SIG-M5 (cell line): Measurements from ENCODE around the gene TPTE2.
A peak's percentile ranks its signal among the peaks of the same experiment; 100 is the strongest.
"Not testable (repeated sequence)": the region's sequence is repeated elsewhere in the genome, so short reads cannot be mapped to it uniquely, and the experiment has no call there.

Experiments used
- DNase-seq: peaks from one replicate; lab custom pipeline; 2025; lab: John Stamatoyannopoulos, UW

TPTE2 gene

GRCh38 chr13:19561127-19561582 lies at the start of gene TPTE2:
Gene TPTE2 (minus strand): TSS chr13:19561532. CDS start chr13:19503234, 58,298 bp downstream.
- DNase-seq: not testable (repeated sequence)

DNA sequence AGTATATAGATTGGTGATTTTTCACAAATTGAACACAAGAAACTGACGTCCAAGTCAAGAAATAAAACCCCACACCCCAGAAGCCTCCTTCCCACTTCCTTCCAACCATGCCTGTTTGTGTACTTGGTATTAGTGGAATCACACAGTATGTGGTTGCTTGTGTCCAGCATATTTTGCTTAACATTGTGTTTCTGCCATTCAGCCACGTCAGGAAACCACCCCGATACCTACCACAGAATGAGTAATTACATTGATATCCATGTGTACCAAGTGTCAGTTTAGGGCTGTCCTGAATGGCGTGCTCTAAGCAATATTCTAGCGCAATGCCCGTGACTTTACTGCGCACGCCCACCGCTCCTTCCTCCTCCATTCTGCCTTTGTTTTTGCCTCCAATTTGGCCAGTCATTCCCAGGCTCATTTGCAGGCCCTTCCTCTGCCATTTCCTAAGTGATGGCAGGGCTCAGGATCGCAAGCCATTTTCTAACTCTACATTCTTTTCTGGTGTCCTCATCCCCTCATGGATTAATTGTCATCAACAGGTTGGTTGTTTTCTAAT lies 46.3 kb upstream of the TPTE2 start:
- DNase-seq: no peak

DNA sequence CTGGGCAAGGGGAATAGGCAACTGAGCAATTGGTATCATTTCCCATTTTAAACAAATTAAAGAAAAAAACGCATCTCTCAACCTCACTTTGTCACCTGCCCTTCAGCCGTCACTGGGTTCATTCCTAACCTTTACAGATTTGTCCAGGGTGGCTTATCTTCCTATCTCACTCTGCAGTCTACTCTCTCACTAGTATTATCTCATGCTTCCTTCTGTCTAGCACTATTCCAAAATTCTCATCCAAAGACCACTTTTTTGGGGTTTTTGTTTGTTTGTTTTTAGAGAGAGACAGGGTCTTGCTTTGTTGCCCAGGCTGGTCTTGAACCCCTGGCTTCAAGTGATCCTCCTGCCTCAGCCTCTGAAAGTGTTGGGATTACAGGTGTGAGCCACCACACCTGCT lies 45.4 kb upstream of the TPTE2 start:
- DNase-seq: no peak

DNA sequence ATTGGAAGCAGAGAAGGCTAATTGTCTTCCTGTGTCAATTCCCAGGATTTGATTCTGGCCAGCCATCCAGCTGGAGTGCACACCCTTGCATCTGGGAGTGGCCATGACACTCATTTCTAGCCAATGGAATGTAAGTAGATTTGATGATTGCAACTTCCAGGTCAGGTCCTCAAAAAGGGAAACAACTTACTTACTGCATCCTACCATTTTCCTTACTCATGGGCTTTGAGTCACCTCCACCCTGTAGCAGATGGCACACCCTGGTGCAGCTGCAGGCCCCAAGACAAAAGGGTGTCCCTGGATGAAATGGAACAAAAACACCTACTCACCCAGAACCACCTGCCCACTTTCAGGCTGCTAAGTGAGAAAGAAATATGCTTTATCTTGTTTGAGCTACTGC lies 44.8 kb upstream of the TPTE2 start:
- DNase-seq: no peak

DNA sequence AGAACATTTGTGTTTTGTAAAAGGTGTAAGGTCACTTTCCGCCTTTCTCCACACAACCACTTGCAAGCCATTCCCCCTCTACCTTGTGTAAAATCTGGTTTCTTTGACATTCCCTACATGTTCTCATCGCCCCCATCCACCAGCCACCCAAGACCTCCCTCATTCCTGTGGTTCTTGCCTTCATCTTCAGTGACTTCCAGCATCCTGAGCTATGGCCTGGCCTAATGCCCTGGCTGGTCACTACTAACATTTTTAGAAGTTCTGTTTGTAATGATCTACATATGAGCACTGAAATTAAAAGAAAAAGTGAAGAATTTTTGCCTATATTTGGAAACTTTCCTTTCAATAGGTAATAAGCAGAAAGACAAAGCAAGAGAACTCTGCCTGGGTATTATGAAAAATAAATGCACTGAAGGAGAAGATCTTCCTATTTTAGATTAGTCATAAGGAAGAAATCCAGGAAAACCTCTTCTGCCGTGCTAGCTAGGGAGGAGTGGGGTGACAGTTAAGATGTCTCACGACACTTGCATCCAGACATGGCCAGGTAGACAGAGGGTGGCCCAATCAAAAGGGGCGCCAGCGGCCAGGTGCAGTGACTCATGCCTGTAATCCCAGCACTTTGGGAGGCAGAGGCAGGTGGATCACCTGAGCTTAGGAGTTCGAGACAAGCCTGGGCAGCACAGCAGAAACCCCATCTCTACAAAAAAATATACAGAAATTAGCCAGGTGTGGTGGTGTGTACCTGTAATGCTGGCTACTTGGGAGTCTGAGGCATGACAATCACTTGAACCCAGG lies 44.0 kb upstream of the TPTE2 start:
- no peak for DNase-seq

DNA sequence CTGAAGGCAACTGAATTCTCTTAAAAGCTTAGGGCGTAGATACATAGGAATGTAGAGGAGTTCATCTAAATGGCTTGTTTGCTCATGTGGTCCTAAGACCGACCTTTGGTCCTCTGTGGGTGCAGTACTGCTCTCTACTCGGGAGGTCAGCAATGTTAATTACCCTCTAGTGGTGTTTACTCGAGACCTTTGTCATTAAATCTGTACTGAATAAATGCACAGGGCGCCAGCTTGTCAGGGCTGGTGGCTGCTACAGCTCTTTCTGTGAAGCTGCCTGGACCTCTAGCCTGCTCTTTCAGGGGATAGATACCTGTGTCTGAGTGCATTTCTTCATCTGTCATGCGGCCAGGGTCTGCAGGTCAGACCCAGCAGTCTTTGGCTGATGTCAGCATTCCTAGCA lies 43.0 kb upstream of the TPTE2 start:
- DNase-seq: no peak

GRCh38 chr13:19601749-19602725 lies 40.7 kb upstream of the TPTE2 start:
- DNase-seq: no peak

DNA sequence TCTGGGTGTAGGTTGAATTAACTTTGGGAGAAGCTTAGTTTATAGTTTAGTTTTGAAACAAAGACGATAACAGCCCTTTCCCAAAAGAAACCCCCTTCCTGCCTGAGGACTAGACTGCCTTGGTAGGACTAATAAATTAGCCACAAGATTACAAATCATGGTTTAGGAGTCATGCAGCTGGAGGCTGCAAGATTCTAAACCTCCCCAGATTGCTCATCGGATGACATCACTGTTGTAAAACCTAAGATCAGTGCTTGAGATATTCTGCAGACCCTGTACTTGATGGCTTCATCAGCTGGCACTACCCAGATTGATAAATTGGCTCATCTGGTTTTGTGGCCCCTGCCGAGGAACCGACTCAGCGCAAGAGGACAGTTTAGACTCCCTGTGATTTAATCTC lies 36.2 kb upstream of the TPTE2 start:
- DNase-seq: no peak

- no peak for DNase-seq
Measured at GRCh38 chr13:19596960-19597361, 35.6 kb upstream of the TPTE2 start.

DNA sequence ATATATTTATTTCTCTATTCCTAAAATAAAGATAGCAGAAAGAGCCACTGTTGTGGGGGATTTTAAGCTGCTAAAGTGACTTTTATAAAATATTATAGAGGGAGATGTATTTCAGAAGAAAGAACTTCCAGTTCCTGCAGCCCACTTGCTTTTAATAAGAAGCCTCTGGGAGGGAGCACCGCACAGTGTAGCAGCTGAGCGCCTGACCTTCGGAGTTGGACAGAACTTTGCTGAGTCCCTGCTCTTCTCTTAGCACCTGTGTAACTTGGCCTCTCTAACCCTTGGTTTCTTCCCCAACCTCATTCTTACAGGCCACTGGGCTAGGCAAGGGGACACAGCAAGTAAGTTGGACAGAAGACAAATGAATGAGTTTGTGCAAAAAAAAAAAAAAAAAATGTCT lies 34.8 kb upstream of the TPTE2 start:
- DNase-seq: no peak

- no peak for DNase-seq
Measured at GRCh38 chr13:19592657-19593180, 31.4 kb upstream of the TPTE2 start.

GRCh38 chr13:19591864-19592263 lies 30.5 kb upstream of the TPTE2 start:
- DNase-seq: no peak

GRCh38 chr13:19590423-19590822 lies 29.1 kb upstream of the TPTE2 start:
- no peak for DNase-seq

GRCh38 chr13:19589312-19589711 lies 28.0 kb upstream of the TPTE2 start:
- no peak for DNase-seq

DNA sequence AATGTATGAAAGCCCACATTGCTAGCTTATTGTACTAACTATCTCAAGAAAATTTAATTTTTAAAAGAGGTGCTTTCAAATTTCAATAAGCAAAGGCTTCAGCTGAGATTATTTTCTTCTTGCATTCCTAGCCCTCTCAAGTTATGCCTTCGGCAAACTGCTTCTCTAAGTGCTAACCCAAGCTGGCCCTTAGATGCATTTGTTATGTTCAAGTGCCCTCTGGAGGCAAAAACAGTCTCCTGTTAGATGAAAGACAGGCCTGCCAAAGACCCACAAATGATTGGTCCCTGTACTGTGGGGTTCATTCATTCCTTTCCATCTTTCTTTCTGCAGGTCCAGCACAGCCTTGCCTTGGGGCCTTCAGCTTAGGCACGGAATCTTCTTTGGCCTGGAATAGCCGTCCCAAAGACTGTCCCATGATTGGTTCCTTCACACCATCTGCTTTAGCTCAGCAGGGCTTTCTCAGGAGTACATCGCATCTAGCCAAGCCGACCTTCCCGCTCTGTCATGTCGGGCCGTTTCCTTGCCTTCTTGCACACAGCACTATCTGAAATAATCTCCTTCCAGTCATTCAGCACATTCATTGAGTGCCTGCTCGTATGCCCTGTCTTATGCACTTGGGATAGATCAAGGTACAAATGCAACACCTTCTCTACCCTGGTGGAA lies 26.4 kb upstream of the TPTE2 start:
- no peak for DNase-seq

- peak; percentile 78 for DNase-seq
Measured at GRCh38 chr13:19586904-19587634, 25.7 kb upstream of the TPTE2 start.

GRCh38 chr13:19581675-19582074 lies 20.3 kb upstream of the TPTE2 start:
- no peak for DNase-seq

DNA sequence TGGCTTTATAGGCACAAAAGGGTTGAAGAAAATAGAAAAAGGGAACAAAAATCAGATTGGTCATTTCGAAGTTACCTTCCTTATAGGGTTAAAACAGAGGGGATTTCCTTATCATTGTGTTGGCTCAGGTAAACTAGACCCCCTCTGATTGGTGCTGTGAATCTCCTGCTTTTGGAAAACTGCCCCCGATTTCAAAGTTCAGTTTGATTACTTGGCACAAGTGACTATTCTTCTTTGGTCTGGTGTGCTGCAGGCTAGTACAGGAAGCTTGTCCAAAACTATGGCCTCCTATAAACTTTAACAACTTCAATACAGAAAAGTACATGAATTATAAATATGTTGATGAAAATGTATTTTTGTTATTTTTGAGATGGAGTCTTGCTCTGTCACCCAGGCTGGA lies 13.9 kb upstream of the TPTE2 start:
- DNase-seq: no peak

DNA sequence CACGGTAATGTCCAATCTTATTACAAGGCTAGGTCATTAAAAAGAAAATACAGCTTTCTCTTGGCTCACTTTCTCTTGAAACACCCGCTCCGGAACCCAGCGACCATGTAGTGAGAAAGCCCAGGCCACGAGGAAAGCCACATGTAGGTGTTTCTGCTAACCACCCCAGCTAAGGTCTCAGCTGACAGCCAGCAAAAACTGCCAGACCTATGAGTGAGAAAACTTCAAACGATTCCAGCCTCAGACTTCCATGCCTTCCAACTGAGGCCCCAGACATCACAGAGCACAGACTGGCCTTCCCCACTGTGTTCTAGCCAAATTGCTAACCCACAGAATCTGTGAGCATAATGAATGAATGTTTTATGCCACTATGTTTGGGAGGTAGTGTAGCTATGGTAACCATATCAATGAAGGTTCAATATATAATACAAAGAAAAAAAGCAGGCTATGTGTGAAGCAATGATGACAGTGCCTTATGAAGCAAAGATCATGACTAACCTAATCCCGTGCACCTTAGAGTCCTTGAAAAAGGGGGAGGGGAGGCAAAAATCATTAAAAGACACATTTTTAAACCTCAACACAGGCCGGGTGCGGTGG lies 11.9 kb upstream of the TPTE2 start:
- no peak for DNase-seq

DNA sequence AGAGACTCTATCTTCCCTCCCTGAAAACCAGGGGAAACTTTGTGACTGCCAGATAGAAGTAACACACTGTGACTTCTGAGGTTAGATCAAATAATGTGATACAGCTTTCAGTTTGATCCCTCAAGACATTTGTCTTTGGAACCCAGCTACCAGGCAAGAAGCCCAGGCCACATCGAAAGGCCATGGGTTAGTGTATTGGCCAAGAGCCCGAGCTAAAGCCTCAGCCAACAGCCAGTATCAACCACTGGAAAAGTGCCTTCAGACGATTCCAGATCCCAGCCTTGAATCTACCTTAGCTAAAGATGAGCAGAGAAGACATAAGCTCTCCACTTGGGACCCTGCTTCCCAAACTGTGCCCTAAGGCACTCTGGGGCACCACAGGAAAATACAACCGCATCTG lies 10.9 kb upstream of the TPTE2 start:
- DNase-seq: no peak
